HCT116 (cell line): ENCODE measurements around the gene IRS1.
A peak's percentile ranks its signal among the peaks of the same experiment; 100 is the strongest.

Source experiments
- ELF1 ChIP-seq: IDR thresholded peaks from 2 replicates; pipeline ENCODE4 v1.6.1; 2012; ENCODE audit warnings: low read depth, borderline replicate concordance
- EZH2phosphoT487 ChIP-seq: fragments of 200-600 bp; IDR thresholded peaks from 2 replicates; pipeline ENCODE4 v1.6.1; 2018; ENCODE audit warnings: antibody characterized with exemption, borderline replicate concordance
- POLR2A ChIP-seq: IDR thresholded peaks from 2 replicates; pipeline ENCODE4 v1.7.0; 2011; ENCODE audit warnings: borderline replicate concordance; ENCODE audit not compliant: insufficient read depth, insufficient read length; ENCODE audit errors: extremely low read depth
- POLR2AphosphoS5 ChIP-seq: IDR thresholded peaks from 2 replicates; pipeline ENCODE4 v1.6.1; 2011; ENCODE audit warnings: mild to moderate bottlenecking, low read depth, low read length, moderate library complexity
- RAD21 ChIP-seq: IDR thresholded peaks from 2 replicates; pipeline ENCODE4 v1.6.1; 2012; ENCODE audit warnings: low read depth, mild to moderate bottlenecking
- SIN3A ChIP-seq: IDR thresholded peaks from 2 replicates; pipeline ENCODE4 v1.6.1; 2012; ENCODE audit warnings: low read depth
- ZFX ChIP-seq: fragments of 450-650 bp; IDR thresholded peaks from 2 replicates; pipeline ENCODE4 v1.6.1; 2017
- ZNF274 ChIP-seq: fragments of 200-500 bp; sonication (Bioruptor generic); IDR thresholded peaks from 2 replicates; pipeline ENCODE4 v1.6.1; 2014; ENCODE audit warnings: mild to moderate bottlenecking, low read depth, low read length, inconsistent platforms
- TF ChIP-seq, protein P1 (sequence below), 3 experiments: fragments of 200-600 bp in 1 of 3; sonication (generic) in 1 of 3; IDR thresholded peaks in 2 of 3; conservative IDR thresholded peaks in 1 of 3; 2 replicates each; pipeline ENCODE4 v1.5.1; 2012 to 2017; ENCODE audit warnings: low read depth in 2 of 3, low read length in 2 of 3, antibody characterized with exemption in 1 of 3, borderline replicate concordance in 1 of 3, control low read depth in 1 of 3, mild to moderate bottlenecking in 1 of 3, mixed read lengths in 1 of 3, mixed run types in 1 of 3, moderate library complexity in 1 of 3; ENCODE audit not compliant: insufficient read depth in 1 of 3
- TF ChIP-seq, protein P2 (sequence below): IDR thresholded peaks from 2 replicates; pipeline ENCODE4 v1.6.1; 2012
- TF ChIP-seq, protein P3 (sequence below): IDR thresholded peaks from 2 replicates; pipeline ENCODE4 v1.6.1; 2012; ENCODE audit warnings: low read depth

DNA sequence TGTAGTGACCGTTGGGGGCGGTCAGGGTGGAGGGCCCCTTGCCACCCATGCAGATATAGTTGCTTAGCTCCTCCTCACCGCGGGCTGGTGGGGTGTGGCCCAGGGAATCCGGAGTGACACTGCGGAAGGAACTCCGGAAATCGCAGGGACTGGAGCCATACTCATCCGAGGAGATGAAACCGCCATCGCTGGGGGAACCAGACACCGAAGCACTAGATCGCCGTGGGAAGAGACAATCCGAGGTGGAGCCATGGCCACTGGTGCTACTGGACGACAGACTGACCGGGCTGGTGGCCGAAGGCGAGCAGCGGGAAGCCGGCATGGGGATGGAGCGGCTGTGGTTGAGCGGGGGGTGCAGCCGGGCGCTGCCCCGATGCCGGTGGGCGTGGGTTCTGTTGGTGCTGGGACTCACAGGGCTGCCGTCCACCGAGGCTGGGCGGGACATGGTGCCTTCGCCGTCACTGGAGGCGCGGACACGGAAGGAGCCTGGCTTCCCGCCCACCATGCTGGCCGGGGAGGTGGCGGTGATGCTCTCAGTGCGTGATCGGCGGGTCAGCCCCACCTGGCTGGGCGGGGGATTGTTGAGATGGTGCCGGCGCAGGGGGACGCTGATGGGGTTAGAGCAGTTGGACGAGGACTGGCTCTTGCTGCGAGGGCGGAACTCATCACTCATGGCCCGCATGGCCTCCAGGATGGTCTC lies 2.2 kb downstream of the IRS1 start:
- TF ChIP-seq, protein P1, sequence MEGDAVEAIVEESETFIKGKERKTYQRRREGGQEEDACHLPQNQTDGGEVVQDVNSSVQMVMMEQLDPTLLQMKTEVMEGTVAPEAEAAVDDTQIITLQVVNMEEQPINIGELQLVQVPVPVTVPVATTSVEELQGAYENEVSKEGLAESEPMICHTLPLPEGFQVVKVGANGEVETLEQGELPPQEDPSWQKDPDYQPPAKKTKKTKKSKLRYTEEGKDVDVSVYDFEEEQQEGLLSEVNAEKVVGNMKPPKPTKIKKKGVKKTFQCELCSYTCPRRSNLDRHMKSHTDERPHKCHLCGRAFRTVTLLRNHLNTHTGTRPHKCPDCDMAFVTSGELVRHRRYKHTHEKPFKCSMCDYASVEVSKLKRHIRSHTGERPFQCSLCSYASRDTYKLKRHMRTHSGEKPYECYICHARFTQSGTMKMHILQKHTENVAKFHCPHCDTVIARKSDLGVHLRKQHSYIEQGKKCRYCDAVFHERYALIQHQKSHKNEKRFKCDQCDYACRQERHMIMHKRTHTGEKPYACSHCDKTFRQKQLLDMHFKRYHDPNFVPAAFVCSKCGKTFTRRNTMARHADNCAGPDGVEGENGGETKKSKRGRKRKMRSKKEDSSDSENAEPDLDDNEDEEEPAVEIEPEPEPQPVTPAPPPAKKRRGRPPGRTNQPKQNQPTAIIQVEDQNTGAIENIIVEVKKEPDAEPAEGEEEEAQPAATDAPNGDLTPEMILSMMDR (IDR thresholded peaks at IDR 0.05 in 2 of 3, conservative IDR thresholded peaks at IDR 0.05 in 1 of 3; ENCODE audit: borderline replicate concordance in 1 of 3, insufficient read depth in 1 of 3, low read depth in 2 of 3, low read length in 2 of 3) = no peak
- TF ChIP-seq ZNF274 (no peak), ELF1 (no peak), EZH2phosphoT487 (no peak), SIN3A (no peak), POLR2A (no peak), POLR2AphosphoS5 (peak; percentile 10; the same call in 1 of the 2 replicates), RAD21 (no peak), ZFX (no peak)
- TF ChIP-seq, protein P2, sequence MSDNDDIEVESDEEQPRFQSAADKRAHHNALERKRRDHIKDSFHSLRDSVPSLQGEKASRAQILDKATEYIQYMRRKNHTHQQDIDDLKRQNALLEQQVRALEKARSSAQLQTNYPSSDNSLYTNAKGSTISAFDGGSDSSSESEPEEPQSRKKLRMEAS = no peak
- TF ChIP-seq, protein P3, sequence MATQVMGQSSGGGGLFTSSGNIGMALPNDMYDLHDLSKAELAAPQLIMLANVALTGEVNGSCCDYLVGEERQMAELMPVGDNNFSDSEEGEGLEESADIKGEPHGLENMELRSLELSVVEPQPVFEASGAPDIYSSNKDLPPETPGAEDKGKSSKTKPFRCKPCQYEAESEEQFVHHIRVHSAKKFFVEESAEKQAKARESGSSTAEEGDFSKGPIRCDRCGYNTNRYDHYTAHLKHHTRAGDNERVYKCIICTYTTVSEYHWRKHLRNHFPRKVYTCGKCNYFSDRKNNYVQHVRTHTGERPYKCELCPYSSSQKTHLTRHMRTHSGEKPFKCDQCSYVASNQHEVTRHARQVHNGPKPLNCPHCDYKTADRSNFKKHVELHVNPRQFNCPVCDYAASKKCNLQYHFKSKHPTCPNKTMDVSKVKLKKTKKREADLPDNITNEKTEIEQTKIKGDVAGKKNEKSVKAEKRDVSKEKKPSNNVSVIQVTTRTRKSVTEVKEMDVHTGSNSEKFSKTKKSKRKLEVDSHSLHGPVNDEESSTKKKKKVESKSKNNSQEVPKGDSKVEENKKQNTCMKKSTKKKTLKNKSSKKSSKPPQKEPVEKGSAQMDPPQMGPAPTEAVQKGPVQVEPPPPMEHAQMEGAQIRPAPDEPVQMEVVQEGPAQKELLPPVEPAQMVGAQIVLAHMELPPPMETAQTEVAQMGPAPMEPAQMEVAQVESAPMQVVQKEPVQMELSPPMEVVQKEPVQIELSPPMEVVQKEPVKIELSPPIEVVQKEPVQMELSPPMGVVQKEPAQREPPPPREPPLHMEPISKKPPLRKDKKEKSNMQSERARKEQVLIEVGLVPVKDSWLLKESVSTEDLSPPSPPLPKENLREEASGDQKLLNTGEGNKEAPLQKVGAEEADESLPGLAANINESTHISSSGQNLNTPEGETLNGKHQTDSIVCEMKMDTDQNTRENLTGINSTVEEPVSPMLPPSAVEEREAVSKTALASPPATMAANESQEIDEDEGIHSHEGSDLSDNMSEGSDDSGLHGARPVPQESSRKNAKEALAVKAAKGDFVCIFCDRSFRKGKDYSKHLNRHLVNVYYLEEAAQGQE = no peak
